Panc1 (cell line): ENCODE results near the gene EPGN. TPM values are rescaled to one million over a fixed set of nuclear protein-coding genes. Genes with fewer than 3 reads are reported as not detected.

ENCODE experiments used
- ATAC-seq: fragments of 200-7000 bp; cut with Tn5 transposase; 2 replicates; pipeline ENCODE4 v1.9.1; 2020; ENCODE audit warnings: mild to moderate bottlenecking, moderate library complexity
- BruUV-seq: library from RNA; stranded (reverse); fragments of 400-500 nt; replicated peaks from 2 replicates; lab custom pipeline; 2021; lab: Mats Ljungman, UMichigan
- CTCF ChIA-PET: fragments of 300-600 bp; sonication (Branson Sonifier 250); formaldehyde crosslinking; loops from one replicate; lab custom pipeline; 2022; ENCODE audit warnings: antibody characterized with exemption; lab: Charles Lee
- POLR2A ChIA-PET: fragments of 300-600 bp; sonication (Branson Sonifier 250); formaldehyde crosslinking; loops from one replicate; lab custom pipeline; 2022; ENCODE audit warnings: antibody characterized with exemption; lab: Charles Lee
- DNase-seq: peaks from one replicate; pipeline ENCODE4 v3.0.0-alpha.2; 2010; ENCODE audit warnings: low read depth, low spot score
- H3K27ac ChIP-seq: 2 replicates; pipeline ENCODE4 v1.5.1; 2011; ENCODE audit warnings: mild to moderate bottlenecking, low read length, inconsistent platforms
- H3K27me3 ChIP-seq: fragments of 200-500 bp; sonication (Bioruptor generic); 2 replicates; pipeline ENCODE4 v1.6.0; 2014; ENCODE audit warnings: low read length, inconsistent platforms; ENCODE audit not compliant: control insufficient read depth, insufficient read depth
- H3K36me3 ChIP-seq: fragments of 200-500 bp; sonication (Bioruptor generic); 2 replicates; pipeline ENCODE4 v1.5.1; 2014; ENCODE audit warnings: inconsistent platforms, mild to moderate bottlenecking, low read length, moderate library complexity; ENCODE audit not compliant: control insufficient read depth, insufficient read depth
- H3K4me1 ChIP-seq: 2 replicates; pipeline ENCODE4 v1.5.1; 2011; ENCODE audit warnings: inconsistent platforms, mild to moderate bottlenecking, low read length, moderate library complexity; ENCODE audit not compliant: control insufficient read depth, insufficient read depth
- H3K4me3 ChIP-seq, 2 experiments: 2 replicates each; pipeline ENCODE4 v1.5.1; 2011 to 2012; ENCODE audit warnings: low read depth in 2 of 2, low read length in 2 of 2, mild to moderate bottlenecking in 2 of 2, inconsistent platforms in 1 of 2, moderate library complexity in 1 of 2
- H3K9me3 ChIP-seq: fragments of 200-500 bp; sonication (Bioruptor generic); 2 replicates; pipeline ENCODE4 v1.5.1; 2014; ENCODE audit warnings: low read depth, mild to moderate bottlenecking, inconsistent platforms, low read length, moderate library complexity; ENCODE audit not compliant: control insufficient read depth, insufficient read depth
- POLR2AphosphoS5 ChIP-seq: IDR thresholded peaks from 2 replicates; pipeline ENCODE4 v1.6.1; 2012; ENCODE audit warnings: mild to moderate bottlenecking, low read depth, low read length, moderate library complexity
- SIN3A ChIP-seq: IDR thresholded peaks from 2 replicates; pipeline ENCODE4 v1.6.1; 2012; ENCODE audit warnings: low read depth, mild to moderate bottlenecking, low read length, moderate library complexity, borderline replicate concordance; ENCODE audit not compliant: insufficient read depth
- TCF7L2 ChIP-seq: IDR thresholded peaks from 2 replicates; pipeline ENCODE4 v1.6.1; 2011; ENCODE audit warnings: mild to moderate bottlenecking, low read depth, low read length, inconsistent platforms
- in situ Hi-C: cut with HindIII; loops from 2 replicates; pipeline ENCODE4 v1.10.0; 2016; ENCODE audit warnings: low sequenced_read_pairs, low pct_unique_long_range_greater_than_20kb
- intact Hi-C: fragments of 100-400 bp; cut with micrococcal nuclease; formaldehyde crosslinking; loops from one replicate; pipeline ENCODE4 v1.10.0; 2022; ENCODE audit not compliant: unreplicated experiment
- total RNA-seq: library from RNA; stranded (reverse); gene quantifications from one replicate; pipeline ENCODE4 v1.2.1, GENCODE V29; 2021; ENCODE audit not compliant: unreplicated experiment
- TF ChIP-seq, protein P1 (sequence below), 2 experiments: IDR thresholded peaks; 2 replicates each; pipeline ENCODE4 v1.6.1; 2011 to 2012; ENCODE audit warnings: low read depth in 2 of 2, control low read depth in 1 of 2, low read length in 1 of 2, mild to moderate bottlenecking in 1 of 2, moderate library complexity in 1 of 2; ENCODE audit not compliant: insufficient read depth in 1 of 2
- TF ChIP-seq, protein P2 (sequence below): fragments of 450-650 bp; IDR thresholded peaks from 2 replicates; pipeline ENCODE4 v1.5.1; 2017; ENCODE audit warnings: mild to moderate bottlenecking

EPGN gene
- total RNA-seq, 1 experiment from 2014 or later = not detected

DNA sequence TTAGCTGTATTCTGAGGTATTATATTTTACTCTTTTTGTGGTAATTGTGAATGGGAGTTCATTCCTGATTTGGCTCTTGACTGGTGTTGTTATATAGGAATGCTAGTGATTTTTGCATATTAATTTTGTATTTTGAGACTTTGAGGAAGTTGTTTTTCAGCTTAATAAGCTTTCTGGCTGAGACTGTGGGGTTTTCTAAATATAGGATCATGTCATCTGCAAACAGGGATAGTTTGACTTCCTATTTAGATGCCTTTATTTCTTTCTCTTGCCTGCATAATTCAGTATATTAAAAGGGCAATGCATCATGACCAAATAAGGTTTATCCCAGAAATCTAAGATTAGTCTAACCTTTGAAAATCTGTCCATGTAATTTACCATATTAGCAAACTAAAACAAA lies 44.7 kb upstream of the EPGN start:
- BruUV-seq = no TSS peak
- no peaks in the 10 kb centered on the region for H3K36me3 ChIP-seq
- H3K27ac ChIP-seq = no peak overlapping the region
- ATAC-seq = no peak
- H3K4me1 ChIP-seq = no peaks in the 10 kb centered on the region
- DNase-seq = no peak
- H3K9me3 ChIP-seq = no peaks in the 10 kb centered on the region
- intact Hi-C loops (no loop called here), in situ Hi-C loops (no loop called here)
- TF ChIP-seq POLR2AphosphoS5 (no peak), SIN3A (no peak), TCF7L2 (no peak)
- TF ChIP-seq, protein P1, sequence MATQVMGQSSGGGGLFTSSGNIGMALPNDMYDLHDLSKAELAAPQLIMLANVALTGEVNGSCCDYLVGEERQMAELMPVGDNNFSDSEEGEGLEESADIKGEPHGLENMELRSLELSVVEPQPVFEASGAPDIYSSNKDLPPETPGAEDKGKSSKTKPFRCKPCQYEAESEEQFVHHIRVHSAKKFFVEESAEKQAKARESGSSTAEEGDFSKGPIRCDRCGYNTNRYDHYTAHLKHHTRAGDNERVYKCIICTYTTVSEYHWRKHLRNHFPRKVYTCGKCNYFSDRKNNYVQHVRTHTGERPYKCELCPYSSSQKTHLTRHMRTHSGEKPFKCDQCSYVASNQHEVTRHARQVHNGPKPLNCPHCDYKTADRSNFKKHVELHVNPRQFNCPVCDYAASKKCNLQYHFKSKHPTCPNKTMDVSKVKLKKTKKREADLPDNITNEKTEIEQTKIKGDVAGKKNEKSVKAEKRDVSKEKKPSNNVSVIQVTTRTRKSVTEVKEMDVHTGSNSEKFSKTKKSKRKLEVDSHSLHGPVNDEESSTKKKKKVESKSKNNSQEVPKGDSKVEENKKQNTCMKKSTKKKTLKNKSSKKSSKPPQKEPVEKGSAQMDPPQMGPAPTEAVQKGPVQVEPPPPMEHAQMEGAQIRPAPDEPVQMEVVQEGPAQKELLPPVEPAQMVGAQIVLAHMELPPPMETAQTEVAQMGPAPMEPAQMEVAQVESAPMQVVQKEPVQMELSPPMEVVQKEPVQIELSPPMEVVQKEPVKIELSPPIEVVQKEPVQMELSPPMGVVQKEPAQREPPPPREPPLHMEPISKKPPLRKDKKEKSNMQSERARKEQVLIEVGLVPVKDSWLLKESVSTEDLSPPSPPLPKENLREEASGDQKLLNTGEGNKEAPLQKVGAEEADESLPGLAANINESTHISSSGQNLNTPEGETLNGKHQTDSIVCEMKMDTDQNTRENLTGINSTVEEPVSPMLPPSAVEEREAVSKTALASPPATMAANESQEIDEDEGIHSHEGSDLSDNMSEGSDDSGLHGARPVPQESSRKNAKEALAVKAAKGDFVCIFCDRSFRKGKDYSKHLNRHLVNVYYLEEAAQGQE (IDR thresholded peaks at IDR 0.05; ENCODE audit: insufficient read depth in 1 of 2, low read depth in 2 of 2, low read length in 1 of 2) = no peak
- TF ChIP-seq, protein P2, sequence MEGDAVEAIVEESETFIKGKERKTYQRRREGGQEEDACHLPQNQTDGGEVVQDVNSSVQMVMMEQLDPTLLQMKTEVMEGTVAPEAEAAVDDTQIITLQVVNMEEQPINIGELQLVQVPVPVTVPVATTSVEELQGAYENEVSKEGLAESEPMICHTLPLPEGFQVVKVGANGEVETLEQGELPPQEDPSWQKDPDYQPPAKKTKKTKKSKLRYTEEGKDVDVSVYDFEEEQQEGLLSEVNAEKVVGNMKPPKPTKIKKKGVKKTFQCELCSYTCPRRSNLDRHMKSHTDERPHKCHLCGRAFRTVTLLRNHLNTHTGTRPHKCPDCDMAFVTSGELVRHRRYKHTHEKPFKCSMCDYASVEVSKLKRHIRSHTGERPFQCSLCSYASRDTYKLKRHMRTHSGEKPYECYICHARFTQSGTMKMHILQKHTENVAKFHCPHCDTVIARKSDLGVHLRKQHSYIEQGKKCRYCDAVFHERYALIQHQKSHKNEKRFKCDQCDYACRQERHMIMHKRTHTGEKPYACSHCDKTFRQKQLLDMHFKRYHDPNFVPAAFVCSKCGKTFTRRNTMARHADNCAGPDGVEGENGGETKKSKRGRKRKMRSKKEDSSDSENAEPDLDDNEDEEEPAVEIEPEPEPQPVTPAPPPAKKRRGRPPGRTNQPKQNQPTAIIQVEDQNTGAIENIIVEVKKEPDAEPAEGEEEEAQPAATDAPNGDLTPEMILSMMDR = no peak
- POLR2A ChIA-PET = no interaction called here
- CTCF ChIA-PET = no interaction called here
- no peak overlapping the region for H3K4me3 ChIP-seq
- no peaks in the 10 kb centered on the region for H3K27me3 ChIP-seq

GRCh38 chr4:74266081-74266480 lies 42.2 kb upstream of the EPGN start:
- H3K4me1 ChIP-seq = no peaks in the 10 kb centered on the region
- no peak overlapping the region for H3K4me3 ChIP-seq
- intact Hi-C loops = no loop called here
- BruUV-seq = no TSS peak
- H3K9me3 ChIP-seq = no peaks in the 10 kb centered on the region
- CTCF ChIA-PET = no interaction called here
- no peak for DNase-seq
- no peaks in the 10 kb centered on the region for H3K27me3 ChIP-seq
- ATAC-seq = no peak
- POLR2A ChIA-PET = no interaction called here
- H3K36me3 ChIP-seq = no peaks in the 10 kb centered on the region
- TF ChIP-seq POLR2AphosphoS5 (no peak), TCF7L2 (no peak), SIN3A (no peak)
- TF ChIP-seq, protein P1 (IDR thresholded peaks at IDR 0.05; ENCODE audit: insufficient read depth in 1 of 2, low read depth in 2 of 2, low read length in 1 of 2) = no peak
- TF ChIP-seq, protein P2 = no peak
- in situ Hi-C loops = no loop called here
- no peak overlapping the region for H3K27ac ChIP-seq
